Measurements from ENCODE around the gene GRB14.

The GRB14 gene

DNA sequence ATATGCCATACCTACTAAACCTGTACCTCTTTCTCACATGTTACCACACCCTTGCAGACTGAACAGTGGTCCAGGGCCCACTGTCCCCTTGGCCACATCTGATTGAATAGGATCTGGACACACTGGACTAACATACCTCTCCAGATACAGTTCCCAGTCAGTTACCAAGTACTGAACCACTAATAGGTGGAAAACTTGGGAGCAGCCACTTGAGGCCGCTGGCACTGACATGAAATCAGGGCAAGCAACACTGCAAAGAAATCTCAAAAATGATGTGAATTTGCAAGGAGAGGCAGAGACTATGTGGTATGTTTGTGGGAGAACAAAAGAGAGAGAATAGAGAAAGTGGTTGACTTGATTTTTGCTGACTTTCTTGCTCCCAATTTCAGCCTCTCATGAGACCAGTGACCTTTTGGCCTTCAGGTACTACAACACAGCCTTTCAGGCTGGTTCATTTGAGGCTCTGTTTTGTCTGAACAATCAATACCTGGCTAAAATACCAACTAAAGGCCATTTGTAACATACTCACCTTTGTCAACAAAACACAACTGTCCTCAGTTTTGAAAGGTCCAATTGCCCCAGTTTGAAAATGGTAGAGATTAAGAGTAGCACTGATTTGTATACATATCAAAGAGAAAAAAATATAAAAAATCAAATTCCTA lies 7.8 kb downstream of the GRB14 start:
- no peak for DNase-seq (ENCODE audit: low spot score)

DNA sequence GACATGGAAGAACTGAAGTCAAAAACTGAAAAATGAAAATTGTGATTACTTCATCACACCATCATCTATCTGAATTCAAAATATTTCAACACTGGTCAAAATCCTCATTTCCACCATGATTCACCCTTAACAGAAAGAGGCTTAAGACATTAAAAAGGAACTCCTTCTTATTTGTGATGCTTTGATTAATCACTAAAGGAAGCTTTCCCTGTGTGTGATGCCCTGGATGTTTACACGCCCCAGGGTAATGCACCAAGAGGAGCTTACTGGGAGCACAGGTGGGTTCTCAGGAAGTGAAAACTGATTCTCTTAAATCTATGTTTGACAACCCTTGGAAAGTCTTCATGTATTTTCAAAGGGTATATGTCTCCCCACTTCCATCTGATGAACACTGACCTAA lies 11.5 kb downstream of the GRB14 start:
- no peak for DNase-seq (ENCODE audit: low spot score)

DNA sequence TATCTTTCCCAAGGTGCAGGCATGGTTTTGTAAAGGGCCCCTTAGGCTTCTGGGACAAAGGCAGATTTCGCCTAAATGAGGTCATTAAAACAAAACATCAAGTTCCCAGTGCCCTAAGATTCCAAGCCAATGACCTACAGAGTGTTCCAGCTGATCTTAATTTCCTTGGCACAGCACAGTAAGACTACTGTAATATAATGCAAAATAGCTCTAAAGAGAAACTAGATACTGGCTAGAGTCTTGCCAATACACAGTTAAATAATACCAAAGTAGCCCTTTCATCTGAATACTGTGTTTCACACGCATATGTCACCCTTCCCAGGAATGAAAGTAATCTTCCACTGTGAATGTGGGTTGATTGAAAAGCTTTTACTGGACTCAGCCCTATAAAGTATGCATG lies 14.7 kb downstream of the GRB14 start:
- no peak for DNase-seq (ENCODE audit: low spot score)

DNA sequence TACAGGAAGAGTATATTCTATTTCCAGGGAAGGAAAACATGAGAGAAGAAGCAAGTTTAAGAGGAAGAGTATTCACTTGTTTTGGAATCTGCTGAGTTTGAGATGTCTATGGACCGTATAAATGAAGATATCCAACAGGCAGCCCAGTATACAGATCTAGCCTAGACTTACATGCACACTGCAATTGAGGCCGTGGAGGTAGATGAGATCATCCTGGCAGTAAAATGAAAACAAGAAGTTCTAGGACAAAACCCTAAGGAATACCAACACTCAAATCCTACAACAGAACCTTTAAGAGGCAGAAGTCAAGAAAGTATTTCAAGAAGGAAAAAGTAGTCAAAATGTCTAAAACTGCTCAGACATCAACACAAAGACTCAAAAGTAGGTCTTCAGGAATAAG lies 16.0 kb downstream of the GRB14 start:
- DNase-seq (ENCODE audit: low spot score) = no peak

DNA sequence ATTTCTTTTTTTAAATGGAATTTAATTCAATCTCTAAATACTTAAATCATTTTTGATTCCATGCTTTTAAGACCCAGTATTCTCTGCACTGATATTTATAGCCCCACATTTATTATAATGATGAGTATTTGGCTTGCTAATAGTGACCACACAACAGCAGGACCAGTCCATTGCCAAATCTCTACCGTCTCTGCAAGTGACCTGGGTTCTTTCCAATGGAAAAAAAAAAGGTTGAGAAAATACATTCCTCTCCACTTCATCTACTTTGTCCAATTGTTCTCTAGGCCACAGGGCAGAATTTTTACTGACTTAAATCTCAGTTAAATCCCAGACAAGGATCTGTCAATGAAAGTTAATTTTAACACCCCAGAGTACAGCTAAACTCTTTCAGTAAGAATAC lies 20.5 kb downstream of the GRB14 start:
- no peak for DNase-seq (ENCODE audit: low spot score)

DNA sequence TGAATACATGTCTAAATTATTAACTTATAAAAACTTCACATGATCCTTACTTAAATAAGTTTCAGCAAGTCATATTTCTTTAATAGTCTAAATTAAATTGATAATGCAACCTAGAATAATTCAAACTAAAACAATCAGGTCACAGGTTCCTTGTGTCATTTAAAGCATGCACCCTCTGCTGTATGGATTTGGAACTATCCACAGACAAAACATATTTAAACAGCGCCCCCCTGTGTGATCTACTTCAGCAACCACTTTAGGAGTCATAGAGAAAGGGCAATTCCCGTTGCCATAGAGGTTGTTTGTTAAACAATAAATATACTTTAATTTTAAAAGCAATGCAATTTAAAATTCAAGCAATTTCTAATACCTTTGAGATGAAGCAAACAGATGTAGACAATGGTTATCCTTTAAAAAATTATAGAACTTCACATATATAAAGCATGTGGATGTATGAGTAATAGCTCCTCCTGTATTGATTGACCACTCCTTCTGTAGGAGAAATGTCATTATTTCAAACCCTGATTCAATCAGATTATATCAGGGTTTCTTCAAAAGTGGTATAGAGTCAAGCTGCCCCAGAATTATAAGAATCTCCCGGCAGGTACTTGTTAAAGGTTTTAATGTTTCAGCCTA lies 21.2 kb downstream of the GRB14 start:
- DNase-seq (ENCODE audit: low spot score) = peak; percentile 50

DNA sequence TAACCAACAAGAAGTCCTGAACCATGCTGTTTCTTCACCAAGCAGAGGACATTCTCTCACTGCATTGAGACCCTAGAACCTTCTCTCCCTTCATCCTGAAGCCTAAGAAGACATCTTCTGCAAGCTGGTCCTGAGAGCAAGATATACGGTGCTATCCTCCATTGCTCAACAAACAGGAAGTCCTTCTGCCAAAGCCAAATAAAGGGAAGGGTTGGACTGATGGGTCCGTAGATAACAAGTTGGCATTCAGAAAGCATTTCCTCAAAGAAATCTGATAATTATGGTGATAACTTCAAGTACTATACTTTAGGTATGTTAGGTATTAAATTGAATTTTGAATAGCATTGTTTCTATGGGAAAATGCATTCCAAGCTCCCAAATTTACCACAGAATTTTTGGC lies 23.3 kb downstream of the GRB14 start:
- DNase-seq (ENCODE audit: low spot score) = no peak

DNA sequence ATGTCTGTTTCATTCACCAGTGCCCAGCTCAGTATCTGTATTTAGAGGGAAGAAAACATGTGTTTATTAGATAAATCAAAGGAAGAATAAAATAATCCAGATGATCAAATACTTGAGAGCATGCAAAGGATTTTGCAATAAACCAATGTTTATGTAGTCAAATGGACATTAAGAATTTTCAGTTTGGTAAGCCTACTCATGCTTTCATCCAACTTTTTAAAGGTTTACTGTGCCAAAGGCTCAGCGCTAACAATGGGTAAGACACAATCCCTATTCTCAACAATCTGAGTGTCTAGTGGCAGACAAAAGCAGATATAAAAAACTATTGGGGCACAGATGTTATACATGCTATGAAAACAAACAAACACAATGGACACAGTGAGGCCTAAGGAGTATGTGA lies 26.3 kb downstream of the GRB14 start:
- no peak for DNase-seq (ENCODE audit: low spot score)

DNA sequence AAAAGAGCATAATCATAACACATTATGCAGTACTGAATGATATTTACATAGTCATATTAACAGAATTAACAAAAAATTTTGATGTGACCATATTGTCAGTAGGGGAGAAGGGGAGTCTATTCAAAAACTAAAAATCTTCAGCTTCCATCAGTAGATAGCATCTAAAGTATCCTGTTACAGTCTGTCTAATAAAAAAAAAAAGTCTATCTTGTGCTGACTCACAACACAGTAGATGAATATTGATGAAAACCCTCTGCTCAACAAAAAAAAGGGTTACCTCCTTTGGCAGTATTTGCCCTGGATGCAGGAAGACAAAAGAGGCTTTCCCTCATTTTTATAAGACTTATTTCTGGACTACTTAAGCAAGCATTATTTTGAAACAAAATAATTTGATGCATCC lies 27.3 kb downstream of the GRB14 start:
- no peak for DNase-seq (ENCODE audit: low spot score)

DNA sequence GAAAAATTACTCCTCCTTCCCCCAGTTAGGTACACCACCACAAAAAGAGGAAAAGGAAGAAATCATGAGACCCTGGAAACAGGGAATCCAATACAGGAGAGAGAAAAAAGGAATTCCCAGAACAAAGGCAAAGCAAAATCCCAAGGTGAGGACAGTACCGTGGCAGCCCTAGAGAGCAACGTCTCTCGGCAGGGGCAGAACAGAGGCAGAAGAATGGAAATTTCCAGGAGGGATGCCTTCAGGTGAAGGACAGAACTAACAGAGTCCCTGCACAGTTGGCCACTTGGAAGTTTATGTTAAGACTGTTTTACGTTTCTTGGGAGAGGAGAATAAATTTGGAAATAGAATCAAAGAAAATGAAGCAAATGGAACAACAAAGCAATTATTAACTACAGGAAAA lies 27.7 kb downstream of the GRB14 start:
- DNase-seq (ENCODE audit: low spot score) = no peak

DNA sequence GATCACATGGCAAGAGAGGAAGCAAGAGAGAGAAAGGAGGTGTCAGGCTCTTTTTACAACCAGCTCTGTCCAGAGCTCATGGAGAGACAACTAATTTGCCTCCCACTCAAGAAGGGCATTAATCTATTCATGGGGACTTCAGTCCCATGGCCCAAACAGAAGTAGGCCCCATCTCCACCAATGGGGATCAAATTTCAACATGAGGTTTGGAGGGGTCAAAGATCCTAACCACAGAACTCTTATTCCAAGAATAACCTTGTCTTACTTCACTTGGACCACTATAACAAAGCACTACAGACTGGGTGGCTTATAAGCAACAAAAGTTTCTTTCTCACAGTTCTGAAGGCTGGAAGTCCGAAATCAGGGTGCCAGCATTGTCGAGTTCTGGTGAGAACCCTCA lies 31.8 kb downstream of the GRB14 start:
- DNase-seq (ENCODE audit: low spot score) = no peak

DNA sequence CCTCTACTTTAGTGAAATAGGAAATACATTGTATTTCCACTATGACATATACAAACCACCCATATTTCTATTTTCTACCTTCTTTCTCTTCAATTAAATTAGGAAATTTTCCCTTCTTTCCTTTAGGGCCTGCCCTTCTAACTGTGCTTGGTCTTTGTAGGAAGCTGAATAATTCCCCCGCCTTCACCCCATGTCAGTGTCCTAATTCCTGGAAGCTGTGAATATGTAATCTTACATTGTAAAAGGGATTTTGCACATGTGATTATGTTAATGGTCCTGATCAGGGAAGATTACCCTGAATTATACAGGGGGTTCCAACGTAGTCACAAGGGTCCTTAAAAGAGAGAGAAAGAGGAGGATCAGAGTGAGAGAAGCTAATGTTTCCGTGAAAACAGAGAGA lies 40.2 kb downstream of the GRB14 start:
- no peak for DNase-seq (ENCODE audit: low spot score)

DNA sequence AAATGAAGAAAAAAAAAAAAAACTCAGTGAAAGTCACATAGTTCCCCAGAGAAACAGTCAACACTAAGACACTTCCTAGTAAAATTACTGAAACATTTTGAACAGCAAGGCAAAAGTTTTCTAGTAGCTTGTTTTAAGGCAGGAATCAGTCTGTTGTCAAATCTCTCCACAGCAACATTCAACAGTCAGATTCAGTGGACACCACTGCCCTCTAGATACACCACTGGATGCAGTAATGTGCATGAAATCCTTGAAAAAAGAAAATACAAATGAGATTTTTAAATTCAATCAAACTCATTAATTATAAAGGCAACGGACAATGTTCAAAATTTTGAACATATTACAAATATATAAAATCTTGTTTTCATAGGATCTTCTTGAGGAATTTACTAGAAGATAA lies 46.4 kb downstream of the GRB14 start:
- DNase-seq (ENCODE audit: low spot score) = no peak

DNA sequence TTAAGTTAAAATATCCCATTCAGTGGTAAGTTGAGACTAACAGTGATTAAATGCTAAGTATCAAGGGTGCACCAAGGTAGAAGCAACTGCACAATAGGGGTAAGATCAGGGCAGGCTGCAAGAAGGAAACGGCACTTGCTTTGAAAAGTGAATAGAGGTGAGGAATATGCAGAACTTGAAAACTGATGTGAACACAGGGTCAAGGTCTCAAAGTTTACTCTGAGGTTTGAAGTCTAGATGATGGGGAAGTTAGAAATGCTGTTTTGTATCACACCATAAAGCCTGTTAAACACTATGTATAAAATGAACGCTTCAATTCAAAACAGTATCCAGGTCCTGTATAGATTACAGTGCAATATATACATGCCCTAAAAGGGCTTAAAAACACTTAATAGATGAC lies 50.8 kb downstream of the GRB14 start:
- no peak for DNase-seq (ENCODE audit: low spot score)

DNA sequence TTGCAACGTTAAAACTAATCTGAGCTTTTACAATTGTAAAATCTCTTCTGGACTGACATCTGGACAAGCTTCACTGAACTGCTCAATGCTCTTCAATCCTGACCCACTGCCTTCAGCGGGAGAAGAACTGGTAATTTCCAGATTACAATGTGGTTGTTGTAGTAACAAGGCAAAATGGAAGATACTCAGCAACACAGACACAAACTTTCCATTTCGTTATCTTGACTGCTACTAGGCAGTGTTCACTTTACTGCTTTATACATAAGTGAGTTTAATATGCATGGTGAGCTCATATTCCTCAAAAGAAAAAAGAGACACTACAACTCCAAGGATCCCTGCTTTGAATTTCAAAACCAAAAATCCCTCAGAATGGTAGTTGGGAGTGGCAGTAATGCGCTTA lies 51.9 kb downstream of the GRB14 start:
- DNase-seq (ENCODE audit: low spot score) = no peak

DNA sequence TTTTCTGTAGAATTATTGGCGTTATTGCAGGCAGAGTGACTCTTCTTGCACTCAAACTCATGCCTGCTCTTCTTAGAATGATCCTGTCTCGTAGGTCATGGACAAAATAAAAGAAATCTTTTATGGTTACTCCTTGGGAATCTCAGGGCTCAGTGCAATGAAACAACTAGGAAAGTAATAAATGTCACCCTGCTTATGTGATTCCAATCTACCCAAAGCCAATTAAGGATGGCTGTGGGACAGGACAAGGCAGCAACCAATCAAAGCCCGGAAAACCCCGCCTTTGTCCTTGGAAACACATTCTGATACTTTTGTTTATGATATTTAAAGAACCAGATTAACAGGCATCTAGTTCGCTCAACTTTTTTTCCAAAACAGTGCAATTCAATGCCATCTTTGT lies 53.0 kb downstream of the GRB14 start:
- no peak for DNase-seq (ENCODE audit: low spot score)

DNA sequence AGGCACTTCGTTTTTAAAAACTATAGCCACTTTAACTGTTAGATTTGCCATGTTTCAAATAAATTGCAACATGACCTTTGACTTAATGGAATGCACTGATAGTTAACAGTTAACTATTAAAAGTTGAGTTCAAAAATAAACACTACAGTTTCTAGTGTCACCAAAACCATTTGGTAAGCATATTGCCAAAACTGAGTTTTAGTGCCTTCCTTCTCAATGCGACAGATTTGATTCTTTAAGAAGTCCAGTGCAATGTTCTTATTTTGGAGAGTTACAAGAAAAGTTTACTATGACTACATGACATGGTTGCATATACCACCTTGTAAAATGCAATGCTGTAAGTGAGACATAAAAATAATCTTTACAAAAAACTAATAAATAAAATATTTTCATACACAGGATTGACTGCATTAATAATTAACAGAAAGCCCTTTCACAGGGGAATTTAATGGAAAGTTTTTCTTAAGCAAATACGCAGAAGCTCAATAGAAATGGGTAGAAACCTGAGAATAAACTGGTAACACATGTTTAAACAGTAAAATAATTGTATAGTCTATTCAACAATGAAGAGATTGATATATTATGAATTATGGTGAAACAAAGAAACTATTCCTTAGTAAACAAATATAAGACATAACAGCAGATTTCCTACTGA lies 53.8 kb downstream of the GRB14 start:
- no peak for DNase-seq (ENCODE audit: low spot score)

DNA sequence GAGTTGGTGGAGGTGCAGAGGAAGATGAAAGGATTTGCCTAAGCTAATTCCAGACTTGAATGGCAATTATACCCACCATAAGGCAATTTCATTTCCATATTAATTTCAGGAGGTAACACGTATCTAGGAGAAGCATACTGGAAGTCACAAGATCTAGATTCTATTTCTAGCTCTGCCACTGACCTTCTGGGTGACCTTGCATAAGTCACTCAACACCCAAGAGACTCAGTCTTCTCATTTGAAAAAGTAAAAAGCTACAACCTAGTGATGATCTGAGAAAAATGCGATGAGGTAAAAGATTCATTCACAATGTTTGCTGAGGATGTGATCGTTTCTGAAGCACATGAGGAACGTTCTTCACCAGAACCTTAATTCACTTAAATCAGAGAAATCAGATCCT lies 55.9 kb downstream of the GRB14 start:
- DNase-seq (ENCODE audit: low spot score) = no peak

DNA sequence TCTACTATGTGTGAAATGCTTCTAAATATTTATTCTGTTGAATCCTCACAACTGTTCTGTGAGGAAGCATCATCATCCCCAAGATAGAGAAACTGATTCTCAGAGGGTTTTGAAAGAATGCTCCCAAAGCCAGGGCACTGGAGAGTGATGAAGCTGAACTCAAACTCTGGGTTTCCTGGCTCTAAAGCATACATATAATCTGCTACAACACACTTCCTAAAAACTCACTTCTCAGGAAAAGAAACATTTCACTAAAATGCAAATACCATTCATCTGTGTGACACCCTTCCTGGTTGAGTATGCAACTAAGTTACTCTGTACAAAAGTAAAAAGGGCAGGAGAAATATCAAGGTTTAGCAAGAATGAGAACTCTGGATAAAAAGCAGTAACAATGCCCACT lies 58.6 kb downstream of the GRB14 start:
- no peak for DNase-seq (ENCODE audit: low spot score)

DNA sequence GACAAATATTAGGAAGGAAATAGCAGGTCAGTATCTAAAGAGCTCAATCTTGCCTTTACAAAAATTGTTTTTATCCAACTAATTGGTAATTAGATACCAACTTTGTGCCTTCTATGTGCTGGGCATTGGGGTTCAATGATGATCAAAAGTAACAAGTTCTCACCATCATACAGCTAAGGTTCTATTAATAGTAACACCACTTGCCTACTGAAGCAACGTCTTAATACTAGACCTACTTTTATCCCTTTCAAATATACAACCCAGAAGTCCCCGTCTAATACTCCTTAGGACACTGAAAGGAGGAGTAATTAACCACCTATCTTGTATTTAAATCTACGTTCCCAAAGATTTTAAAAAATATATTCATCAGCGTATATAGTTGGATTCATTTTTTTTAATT lies 59.3 kb downstream of the GRB14 start:
- DNase-seq (ENCODE audit: low spot score) = no peak

DNA sequence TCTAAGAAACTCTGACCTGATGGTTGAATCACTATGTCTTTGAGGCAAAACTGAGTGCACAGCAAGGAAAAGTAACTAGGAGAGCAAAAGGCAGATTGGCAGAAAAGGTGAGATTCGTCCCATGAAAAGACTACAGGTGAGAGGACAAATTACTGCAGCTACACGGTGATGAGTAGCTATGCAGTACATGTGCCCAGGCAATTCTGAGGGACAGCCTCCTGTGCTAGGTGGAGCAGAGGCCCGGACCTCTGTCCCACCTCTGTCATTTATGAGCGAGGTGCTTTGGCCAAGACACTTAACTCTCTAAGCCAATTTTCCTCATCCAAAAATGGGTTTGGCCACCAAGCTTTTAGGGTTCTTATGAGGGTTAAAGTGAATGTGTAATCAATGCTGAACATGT lies 59.9 kb downstream of the GRB14 start:
- DNase-seq (ENCODE audit: low spot score) = no peak

DNA sequence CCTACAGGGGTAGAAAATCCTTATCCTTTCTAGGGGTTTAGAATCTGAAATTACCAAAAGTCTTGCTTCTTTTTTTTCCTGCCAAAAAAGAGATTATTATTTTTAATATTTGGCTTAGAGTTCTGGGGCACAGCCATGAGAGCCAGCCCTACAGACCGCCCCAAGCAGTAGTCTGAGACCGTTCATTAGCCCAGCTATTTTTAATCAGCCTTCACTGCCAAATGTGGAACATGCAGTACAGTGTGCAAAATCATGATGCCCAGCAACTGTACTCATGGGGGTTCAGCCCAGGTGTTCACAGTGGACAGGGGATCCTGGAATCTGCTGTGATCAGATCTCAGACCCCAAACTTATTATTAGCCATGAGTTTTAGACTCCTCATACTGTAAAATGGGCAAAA lies 60.4 kb downstream of the GRB14 start:
- no peak for DNase-seq (ENCODE audit: low spot score)

DNA sequence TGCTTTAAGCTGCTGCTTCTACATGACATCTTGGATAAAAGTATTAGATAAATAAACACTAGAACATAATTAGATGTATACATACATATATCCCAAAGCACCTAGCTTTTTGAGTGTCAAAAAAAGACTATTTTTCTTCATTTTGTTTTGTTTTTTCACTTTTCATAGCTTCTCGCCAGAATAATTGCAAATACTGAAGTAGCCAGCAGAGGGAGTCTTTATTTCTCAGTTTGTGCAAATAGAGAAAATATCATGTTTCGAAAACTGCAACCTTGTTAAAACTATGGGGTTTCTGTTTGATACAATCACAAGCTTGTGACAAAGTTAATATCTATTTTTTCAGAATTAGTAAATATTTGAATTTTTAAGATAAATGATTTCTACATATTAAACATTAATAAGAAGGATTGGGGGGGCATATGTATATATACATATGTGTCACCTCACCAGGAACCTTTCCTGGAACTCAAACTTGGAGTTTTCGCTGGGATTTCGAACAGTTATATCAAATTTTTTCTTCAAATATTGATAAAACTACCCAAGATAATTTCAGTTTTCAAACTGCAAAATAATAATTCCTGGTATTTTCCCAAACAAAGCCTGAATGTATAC lies 61.0 kb downstream of the GRB14 start:
- DNase-seq (ENCODE audit: low spot score) = peak; percentile 6
